SK-N-MC (cell line): ENCODE results near the gene GMCL2.

Experiments used
- EZH2 ChIP-seq: fragments of 200-600 bp; sonication (generic); IDR thresholded peaks from one replicate; pipeline ENCODE4 v1.6.1; 2017; ENCODE audit warnings: antibody characterized with exemption
- POLR2AphosphoS5 ChIP-seq: IDR thresholded peaks from 2 replicates; pipeline ENCODE4 v1.6.1; 2012; ENCODE audit warnings: mild to moderate bottlenecking, low read depth, low read length, borderline replicate concordance

- TF ChIP-seq EZH2: no peak
- TF ChIP-seq POLR2AphosphoS5: 0 out of 2 replicates have a peak, but pooled peaks have one; percentile 26
Observed at GRCh38 chr5:178230879-178231538, 43.8 kb upstream of the GMCL2 start.
